HL-60/S4 treated with phorbol 12-myristate 13-acetate at 8.2 ng/mL for 4 days and 3 days (cell line): Measurements from ENCODE around the gene FER.
"Not testable (repeated sequence)": the region's sequence is repeated elsewhere in the genome, so short reads cannot be mapped to it uniquely, and the experiment has no call there.

Source experiments
- in situ Hi-C: fragments of 300-500 bp; cut with MboI; formaldehyde crosslinking; loops from 2 replicates; pipeline ENCODE4 v1.15.0; 2022; ENCODE audit warnings: low sequenced_read_pairs

Gene FER

GRCh38 chr5:108747774-108748400, at the start of gene FER:
Gene FER (plus strand): TSS chr5:108747897. CDS start chr5:108798183, 50,286 bp downstream.
- in situ Hi-C loops = no loop called here

- in situ Hi-C loops = not testable (repeated sequence)
These were observed 47.3 kb upstream of the FER start for GRCh38 chr5:108700388-108700787.

GRCh38 chr5:108700930-108701329, 46.8 kb upstream of the FER start:
- in situ Hi-C loops = no loop called here

GRCh38 chr5:108702546-108702945, 45.2 kb upstream of the FER start:
- in situ Hi-C loops = no loop called here

- in situ Hi-C loops = no loop called here
These were observed 44.4 kb upstream of the FER start for GRCh38 chr5:108703313-108703712.

GRCh38 chr5:108707141-108707540, 40.6 kb upstream of the FER start:
- in situ Hi-C loops = no loop called here

GRCh38 chr5:108711898-108712297, 35.8 kb upstream of the FER start:
- in situ Hi-C loops = no loop called here

GRCh38 chr5:108715408-108715807, 32.3 kb upstream of the FER start:
- in situ Hi-C loops = no loop called here

- in situ Hi-C loops = no loop called here
These were observed 27.3 kb upstream of the FER start for GRCh38 chr5:108720391-108720790.

GRCh38 chr5:108726446-108727235, 21.1 kb upstream of the FER start:
- in situ Hi-C loops = no loop called here

GRCh38 chr5:108727236-108727650, 20.5 kb upstream of the FER start:
- in situ Hi-C loops = no loop called here

GRCh38 chr5:108727651-108728565, 19.8 kb upstream of the FER start:
- in situ Hi-C loops = no loop called here

- in situ Hi-C loops = no loop called here
These were observed 19.0 kb upstream of the FER start for GRCh38 chr5:108728566-108729241.

- in situ Hi-C loops = no loop called here
These were observed 18.5 kb upstream of the FER start for GRCh38 chr5:108729242-108729615.

- in situ Hi-C loops = no loop called here
These were observed 16.9 kb upstream of the FER start for GRCh38 chr5:108730617-108731340.

- in situ Hi-C loops = no loop called here
These were observed 11.9 kb upstream of the FER start for GRCh38 chr5:108735790-108736189.

GRCh38 chr5:108736855-108737254, 10.8 kb upstream of the FER start:
- in situ Hi-C loops = no loop called here

GRCh38 chr5:108739376-108739775, 8.3 kb upstream of the FER start:
- in situ Hi-C loops = no loop called here

- in situ Hi-C loops = no loop called here
These were observed 7.8 kb upstream of the FER start for GRCh38 chr5:108739906-108740305.

- in situ Hi-C loops = no loop called here
These were observed 4.4 kb upstream of the FER start for GRCh38 chr5:108743319-108743718.
